ENCODE results near the gene PAPOLG.

GRCh38 chr2:60821133-60821469 is 65.0 kb downstream of the PAPOLG start:
- TF ChIP-seq POLR2AphosphoS5 (IDR thresholded peaks at IDR 0.05) (no peak), POLR2A (IDR thresholded peaks at IDR 0.05) (no peak)
- TF ChIP-seq, protein P1, sequence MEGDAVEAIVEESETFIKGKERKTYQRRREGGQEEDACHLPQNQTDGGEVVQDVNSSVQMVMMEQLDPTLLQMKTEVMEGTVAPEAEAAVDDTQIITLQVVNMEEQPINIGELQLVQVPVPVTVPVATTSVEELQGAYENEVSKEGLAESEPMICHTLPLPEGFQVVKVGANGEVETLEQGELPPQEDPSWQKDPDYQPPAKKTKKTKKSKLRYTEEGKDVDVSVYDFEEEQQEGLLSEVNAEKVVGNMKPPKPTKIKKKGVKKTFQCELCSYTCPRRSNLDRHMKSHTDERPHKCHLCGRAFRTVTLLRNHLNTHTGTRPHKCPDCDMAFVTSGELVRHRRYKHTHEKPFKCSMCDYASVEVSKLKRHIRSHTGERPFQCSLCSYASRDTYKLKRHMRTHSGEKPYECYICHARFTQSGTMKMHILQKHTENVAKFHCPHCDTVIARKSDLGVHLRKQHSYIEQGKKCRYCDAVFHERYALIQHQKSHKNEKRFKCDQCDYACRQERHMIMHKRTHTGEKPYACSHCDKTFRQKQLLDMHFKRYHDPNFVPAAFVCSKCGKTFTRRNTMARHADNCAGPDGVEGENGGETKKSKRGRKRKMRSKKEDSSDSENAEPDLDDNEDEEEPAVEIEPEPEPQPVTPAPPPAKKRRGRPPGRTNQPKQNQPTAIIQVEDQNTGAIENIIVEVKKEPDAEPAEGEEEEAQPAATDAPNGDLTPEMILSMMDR (IDR thresholded peaks at IDR 0.05): no peak
